NK-92 (cell line): ENCODE results near the gene TWIST2.

ENCODE experiments used
- DNase-seq: peaks from one replicate; lab custom pipeline; 2025; ENCODE audit not compliant: unreplicated experiment; lab: John Stamatoyannopoulos, UW

TWIST2 gene

DNA sequence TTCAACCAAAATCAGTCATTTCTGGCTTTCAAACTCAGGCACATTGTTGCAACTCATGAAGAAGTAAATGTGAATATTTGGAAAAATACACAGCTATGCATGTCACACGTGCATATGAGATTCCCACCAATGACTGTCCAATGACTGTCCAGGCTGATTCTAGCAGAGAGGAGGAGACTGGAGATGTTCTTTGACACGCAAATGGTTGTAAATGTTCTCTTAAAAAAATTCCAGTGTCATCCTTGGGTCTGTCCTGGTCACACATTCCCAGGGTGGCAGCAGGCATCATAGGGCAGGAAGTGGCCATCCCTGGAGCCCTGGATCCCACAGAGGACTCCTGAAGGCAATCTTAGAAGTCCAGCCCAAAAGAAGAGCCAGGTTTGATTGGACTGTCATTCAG, 40.9 kb downstream of the TWIST2 start:
- DNase-seq: no peak

DNA sequence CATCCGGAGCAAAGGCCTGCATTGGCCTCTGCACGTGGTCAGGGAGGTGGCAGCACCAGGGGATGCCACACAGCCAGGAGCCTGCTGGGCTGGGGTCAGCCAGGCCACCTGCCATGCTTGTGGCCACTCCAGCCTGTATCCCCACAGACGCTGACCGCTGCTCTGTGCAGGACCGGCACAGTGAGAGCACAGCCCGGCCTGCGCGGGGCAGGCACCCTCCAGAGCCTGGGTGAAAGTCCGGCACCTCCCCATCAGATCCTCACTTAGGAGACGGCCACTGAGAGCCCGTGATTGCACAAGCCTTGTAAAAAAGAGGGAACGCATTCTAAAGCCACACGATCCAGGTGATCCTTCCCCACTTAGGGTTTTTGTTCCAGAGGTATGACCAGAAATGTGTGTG, 42.2 kb downstream of the TWIST2 start:
- DNase-seq: no peak

DNA sequence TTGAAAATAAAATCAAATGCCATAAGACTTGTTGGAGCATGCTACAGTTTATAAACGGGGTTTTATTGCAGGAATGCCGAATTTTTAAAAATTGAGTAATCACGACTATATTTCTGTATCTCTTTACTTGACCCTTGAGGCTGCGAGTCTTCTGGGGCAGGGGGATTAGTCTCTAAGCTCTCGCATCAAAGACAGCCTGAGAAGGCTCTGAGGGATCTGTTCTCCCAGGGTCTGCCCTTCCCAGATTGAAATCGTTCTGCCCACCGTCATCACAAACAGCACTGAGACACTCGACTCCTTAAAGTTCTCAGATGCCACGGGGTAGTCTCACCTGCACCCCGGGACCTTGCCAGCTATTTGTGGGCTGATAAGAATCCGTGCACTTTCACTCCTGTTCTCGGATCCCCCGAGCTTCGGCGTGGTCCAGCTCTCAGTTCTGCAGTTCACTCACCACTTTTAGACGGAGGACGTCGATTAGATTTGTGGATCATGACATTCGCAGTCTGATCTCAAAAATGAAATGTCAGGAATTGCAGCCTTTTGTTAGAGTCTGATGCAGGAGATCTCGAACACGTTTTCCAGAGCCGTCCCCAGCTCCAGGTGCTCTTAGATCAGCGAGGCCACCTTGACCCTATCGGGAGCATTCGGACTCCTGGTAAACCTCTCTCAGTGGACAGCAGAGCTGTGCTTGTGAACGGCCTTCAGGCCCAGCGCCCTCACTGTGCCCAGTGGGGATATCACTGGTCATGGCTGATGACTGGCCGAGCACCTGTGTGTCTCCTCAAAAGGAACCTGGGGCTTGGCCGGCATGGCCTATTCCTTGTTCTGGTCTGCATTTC, 43.0 kb downstream of the TWIST2 start:
- no peak for DNase-seq

DNA sequence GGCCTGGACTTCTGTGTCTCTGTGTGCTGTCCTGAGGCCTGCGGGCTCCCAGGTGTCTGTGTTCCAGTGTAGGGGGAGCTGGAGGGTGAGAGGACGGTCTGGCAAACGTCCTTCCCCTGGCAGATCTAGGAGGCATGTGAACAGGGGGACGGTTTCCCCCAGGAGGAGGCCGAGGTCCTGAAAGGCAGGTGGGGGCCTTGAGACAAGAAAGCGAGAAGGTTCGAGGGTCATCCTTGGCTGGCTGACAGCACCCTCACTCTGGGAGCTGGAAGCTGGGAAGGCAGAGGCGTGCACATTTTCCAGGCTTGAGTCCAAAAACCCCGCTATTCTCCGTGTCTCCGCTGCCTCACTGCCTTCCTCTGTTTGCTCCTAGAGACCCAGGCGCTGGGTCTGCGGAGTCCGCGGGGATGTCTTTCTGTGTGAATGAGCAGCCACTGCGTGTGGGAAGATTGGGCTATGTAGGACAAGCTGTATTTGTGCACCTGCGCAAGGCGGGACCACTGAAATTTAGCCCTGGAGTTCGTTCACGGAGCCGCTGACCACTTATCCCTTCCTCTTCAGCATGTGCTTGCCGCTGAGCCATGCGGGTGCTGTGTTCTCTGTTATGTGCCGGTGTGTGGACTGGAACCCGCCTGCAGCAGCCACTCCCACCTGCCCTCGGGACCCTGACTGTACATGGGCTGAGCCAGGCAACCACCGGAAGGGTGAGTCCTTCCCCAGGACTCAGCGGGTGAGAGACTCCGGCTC, 43.7 kb downstream of the TWIST2 start:
- no peak for DNase-seq

DNA sequence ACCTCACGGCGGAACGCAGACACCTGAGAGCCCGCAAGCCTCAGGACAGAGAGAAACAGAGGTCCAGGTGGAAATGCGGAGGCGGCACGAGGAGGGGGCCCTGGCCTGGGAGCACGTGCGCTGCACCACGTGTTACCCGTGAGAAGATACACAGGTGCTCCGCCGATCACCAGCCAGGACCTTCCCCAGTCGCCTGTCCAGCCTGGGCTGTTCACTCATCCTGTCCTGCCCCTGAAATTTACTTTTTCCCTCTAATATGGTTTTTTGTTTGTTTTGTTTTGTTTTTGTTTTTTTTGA, 44.3 kb downstream of the TWIST2 start:
- no peak for DNase-seq

DNA sequence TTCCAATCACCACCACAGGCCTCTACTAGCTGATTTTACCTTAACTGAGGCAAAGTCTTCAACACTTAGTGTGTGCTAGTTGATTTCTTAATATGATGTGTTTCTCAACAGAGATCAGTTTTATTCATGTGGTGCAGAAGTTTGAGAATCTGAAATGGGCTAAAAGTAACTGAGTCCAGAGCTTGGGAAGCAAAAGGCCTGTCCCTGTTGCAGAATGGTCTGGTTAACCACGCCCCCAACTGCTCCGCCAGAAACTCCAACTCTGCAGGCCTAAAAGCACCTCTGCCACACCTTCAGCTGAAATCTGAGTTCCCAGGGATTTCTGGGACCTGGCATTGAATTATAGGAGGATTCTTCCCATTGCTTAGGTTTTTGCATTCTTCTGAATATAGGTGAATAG, 44.9 kb downstream of the TWIST2 start:
- no peak for DNase-seq

DNA sequence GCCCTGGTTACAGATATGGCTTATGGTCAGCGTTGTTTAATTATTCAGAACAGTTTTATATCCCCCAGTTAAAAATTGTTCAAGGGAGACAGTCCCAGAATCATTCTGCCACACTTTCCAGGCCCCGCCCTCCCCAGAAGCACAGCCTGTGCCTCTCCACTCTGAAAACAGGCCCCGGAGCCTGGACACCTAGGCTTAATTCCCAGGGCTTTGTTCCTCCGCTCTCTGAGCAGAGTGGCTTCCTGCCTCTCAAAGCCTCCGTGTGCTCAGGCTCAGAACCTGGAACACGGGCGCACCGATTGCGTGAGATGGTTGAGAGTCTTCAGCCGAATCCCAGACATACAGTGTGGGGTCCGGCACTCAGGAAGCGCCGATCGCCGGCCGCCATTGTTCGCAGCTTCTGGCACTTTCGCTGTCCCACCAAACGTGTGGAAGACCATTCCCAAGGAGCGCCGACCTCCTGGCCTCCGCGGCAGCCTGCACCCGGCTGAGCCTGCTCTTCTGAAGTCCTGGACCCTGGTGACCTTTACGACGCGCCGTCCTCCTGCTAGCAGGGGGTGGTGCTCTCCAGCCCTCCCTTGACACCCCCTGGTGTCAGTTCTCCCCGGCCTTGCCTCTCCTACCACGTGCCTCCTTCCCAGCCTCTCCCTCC, 45.6 kb downstream of the TWIST2 start:
- DNase-seq: no peak

DNA sequence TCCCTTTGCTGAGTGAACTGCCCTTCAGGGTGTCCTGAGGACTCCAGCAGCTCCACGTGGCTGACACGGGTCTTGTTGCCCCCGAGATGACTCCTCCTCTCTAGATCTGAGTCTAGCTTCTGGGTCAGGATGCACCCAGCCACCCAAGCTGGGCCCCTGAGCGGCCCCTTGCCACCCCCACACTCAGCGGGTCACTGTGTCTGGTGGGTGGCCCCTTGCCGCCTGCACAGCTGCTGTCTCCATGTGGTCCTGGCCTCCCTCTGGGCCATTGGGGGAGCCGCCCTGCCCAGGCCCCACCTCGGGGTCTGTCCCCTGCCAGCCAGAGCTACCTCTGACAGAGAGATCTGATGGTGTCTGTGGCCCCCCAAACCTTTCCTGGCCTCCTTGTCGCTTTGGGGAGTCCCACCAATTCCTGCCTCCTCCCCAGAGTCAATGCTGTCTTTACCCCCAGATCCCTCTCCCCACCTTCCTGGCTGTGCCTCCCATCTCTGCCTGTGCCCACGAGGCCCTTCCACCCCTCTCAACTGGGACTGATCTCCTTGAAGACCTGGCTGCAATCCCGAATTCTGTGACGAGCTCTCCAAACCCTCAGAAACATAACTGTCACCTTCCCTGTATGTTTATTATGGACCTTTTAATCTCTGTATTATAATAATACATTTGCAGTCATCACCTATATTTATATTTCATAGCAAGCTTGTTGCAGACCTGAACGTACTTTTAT, 46.5 kb downstream of the TWIST2 start:
- DNase-seq: no peak

DNA sequence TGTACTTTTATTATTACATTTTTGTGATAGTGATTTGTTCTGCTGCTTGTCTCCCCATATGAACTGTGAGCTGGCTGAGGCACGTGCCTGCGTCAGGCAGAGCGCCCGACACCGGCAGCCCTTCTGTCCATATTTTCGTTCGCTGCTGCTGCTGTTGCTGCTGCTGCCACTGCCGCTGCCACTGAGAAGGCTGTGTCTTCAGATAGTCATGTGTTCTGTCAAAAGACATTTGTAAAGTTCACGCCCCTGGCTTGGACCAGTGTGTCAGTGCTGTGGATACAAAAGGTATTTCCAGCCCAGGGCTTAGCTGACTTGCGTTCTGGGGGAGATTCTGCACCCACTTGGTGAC, 47.0 kb downstream of the TWIST2 start:
- no peak for DNase-seq

DNA sequence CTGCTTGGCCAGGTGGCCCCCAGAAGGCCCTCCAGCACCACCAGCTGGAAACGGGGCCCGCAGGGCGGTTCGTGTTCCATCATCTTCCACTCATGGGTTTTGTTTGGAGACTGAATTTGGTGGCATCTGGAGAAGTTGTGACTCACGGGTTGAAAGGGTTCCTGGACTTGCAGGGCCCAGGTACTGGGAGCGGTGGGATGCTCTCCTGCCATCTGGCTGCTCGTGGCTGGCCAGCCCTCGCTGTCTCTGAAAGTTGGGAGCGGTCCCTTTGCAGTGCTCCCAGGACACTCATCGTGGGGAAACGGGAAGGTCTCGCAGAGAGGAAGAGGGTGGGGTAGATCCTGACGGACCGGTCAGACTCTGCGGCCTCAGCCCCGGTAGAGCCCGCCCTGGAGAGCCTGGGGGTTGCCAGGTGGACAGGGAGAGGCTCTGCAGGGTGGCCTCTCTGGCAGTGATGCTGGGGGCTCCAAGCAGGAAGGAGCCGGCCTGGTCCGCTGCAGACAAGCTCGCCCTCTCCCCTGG, 47.5 kb downstream of the TWIST2 start:
- DNase-seq: no peak

DNA sequence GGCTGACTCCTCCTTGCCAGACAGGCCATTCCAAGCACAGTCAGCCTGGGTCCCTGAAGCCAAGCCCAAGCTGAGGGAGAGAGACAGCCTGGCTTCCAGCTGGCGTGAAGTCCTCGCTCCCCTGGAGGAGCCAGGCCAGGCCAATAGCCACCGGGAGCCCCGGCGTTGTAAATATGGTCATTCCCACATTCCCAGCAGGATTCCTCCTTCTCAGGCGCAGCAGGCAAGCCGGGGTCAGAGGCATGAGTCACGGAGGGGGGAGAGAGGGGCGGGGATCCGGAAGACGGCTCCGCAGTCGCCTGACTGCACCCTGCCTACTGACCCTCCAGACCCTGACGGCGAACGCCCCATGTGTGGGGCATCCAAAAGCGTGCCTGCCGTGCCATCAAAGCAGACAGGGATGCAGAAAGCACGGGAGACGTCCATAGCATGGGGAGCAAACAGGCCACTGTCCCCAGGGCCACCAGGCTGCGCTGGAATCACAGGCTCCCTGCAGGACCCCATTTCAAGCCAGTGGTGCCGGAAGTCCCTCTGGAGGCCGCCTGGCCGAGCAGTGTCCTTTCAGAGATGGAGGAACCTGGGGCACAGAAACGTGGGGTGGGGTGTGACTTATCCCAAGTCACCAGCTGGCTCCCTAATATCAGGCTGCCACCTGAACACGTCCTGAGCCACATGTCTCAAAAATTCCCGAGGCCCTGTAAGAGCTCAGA, 48.2 kb downstream of the TWIST2 start:
- DNase-seq: no peak

DNA sequence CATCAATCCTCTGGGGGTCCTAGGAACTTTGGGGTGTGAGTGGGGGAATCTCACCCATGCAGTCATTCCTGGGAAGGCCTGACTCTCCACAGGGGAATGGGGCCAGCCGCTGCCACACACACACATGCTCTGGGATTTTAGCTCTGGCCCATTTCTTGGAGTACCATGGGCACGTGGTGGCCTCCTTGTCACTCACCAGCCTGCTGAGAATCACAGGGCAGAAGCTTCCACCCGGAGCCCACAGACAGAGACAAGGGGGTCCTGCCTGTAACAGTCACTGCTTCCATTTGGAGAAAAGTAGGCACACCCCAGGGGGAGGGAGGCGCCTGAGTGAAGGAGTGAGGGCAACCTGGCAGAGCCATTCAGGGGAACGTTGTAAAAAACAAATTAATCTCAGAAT, 48.8 kb downstream of the TWIST2 start:
- DNase-seq: no peak

DNA sequence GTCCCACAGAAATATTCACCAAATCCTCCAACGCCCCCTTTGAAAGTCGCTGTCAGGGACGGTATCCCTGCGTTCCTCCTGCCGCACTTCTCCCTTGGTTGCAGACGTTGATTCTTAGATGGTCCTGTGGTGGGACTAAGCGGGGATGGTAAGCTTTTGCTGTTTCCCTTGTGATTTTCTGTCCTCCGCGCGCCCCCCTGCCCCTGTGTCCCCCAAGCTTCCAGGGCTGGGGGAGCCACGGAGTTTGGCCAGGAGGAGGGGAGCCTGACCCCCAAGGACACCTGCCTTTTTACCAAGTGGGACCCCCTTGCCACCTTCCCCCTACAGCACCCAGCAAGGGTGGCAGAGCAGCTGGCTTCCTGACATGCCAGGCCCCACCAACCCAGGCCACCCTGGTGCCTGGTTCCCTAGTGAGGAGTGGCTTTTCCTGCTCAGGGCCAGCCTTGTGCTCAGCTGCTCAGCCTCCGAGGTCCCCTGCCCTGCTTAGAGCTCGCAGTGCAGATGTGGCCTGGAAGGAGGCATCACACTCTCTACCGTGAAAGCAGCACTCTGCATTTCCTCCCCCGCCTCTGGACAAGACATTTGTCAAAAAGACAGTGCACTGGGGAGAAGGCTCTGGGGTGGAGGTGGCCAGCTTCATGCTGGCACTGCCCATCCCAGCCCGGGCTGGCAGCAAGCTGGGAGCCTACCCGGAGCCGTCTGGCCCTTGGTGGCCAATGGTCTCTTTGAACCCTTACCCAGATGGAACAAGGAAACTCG, 49.4 kb downstream of the TWIST2 start:
- no peak for DNase-seq

DNA sequence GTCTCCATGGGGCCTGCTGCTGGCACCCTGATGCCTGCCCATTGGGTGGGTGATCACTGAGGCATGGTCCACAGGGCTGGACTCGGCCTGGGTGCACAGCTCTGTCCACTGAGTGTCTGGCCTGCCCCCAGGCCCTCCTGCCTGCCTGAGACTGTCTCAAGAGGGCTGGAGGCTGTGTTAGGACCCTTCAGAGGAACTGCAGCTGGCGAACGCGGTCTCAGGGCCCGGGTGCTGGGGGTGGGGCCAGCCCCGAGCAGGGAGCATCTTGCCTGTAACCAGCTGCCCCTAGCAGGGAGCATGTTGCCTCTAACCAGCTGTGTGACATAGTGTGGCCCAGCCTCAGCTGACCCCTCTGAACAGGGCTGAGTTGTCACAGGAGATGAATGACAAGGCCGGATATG, 50.0 kb downstream of the TWIST2 start:
- DNase-seq: no peak

DNA sequence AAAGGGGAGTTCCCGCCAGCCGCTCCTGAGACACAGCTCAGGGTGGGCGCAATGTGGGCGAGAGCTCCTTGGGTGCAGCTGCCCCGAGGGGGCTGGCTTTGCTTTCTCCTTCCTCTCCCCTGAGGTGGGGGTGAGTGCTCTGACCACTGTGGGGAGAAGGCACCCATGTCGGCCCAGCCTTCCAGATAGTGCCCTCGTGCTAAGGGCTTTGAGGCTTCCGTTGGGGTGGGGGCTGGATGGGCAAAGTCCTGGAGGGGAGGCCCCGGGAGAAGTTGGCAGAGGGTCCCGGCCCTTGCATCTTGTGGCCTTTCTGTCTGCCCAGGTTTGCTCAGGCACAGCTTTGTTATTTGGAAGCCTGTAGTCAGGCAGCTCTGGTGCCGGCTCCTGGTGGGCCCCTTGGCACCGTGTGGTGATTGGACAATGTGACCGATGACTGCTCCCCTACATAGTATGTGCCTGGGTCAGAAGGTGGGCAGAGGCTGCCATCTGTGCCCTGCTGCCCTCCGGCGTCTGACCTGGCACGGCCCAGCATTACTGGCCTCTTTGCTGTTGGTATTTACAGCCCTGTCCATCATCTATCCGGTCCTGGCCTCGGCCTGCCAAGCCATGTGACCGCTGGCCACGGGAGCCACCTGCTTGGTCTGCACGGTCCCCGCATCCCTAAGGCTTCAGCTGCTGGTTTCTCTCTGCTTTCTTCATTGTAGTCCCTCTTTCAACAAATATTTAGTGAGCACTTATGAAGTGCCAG, 50.8 kb downstream of the TWIST2 start:
- no peak for DNase-seq

DNA sequence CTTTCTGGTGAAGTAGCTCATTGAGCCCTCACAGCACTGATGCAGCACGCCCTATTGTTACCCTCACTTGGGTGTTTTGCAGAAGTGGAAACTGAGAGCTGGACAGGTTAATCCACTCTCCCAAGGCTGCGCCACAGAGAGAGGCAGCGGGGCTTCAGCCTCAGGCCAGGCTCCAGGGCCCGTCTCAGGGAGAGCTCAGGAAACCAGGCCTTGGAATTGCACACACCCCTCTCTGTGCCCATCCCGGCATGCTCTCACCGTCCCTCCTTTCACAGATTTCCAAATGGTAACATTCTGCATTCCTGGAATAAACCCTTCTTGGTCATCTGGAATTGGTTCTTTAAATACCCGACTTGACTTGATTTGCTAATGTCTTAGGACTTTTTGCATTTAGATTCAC, 51.5 kb downstream of the TWIST2 start:
- DNase-seq: no peak

DNA sequence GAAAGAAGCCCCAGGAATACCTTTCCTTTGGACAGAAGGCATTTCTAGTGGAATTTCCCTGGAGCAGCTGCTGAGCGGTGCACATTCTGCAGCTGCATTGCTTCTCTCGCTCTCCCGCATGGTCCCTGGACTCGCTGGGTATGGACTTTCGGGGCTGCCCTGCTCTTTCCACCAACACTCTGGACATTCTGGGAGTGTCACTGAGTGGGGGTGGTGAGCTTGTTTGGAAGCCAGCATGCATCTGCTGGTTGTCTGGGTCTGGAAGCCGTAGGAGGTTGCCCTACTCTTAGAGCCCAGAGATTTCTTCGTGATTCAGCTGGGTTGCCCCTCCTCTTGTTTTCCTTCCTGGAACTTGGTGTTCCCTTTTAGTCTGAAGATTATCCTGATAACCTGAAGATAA, 52.6 kb downstream of the TWIST2 start:
- DNase-seq: no peak

DNA sequence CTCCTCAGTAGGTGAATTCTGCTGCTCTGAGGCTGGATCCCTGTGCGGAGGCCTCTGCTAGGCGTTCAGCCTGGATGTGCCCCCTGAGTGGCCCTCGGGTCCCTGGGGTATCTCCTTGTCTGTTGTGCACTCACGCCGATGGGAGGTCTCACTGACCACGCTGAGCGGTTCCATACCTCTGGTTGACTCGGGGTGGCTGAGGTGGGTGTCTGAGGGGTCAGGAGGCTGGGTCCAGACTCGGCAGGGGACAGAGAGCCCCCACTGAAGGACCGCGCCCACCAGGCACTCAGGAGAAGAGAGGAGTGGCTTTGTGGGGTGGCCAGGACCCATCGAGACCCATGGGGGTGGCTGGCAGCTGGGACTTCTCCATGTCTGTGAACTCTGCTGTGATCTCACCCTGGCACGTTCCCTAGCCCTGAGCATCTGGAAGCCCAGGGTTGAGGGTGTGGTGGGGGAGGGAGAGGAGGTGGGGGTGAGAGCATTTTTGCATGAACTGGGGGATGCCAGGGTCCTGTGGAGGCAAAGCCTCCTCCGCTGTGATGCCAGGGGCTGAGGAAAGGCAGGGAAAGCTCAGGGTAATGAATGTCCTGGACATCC, 53.7 kb downstream of the TWIST2 start:
- DNase-seq: no peak

DNA sequence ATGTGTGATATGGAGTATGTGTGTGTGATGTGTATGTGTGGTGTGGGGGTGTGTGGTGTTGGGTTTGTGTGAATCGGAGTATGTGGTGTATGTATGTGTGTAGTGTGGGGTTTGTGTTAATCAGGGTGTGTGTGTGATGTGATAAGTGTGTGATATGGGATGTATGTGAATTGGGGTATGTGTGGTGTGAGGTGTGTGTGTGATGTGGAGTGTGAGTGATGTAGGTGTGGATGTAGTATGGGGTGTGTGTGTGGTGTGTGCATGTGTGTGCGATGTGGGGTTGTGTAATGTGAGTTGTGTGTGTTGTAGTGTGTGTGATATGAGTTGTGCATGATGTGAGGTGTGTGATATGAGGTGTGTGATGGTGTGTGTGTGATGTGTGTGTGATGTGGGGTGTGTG, 54.4 kb downstream of the TWIST2 start:
- DNase-seq: no peak
